Lung (tissue), 13 donors: ENCODE data around the gene SLC2A14. TPM values are rescaled to one million over a fixed set of nuclear protein-coding genes. Genes with fewer than 3 reads are reported as not detected.

Source experiments
- ATAC-seq: fragments of 200-7000 bp; cut with Tn5 transposase; one replicate; pipeline ENCODE4 v1.9.1; 2020; ENCODE audit warnings: moderate number of reproducible peaks; ENCODE audit not compliant: insufficient read depth, low FRiP score
- DNase-seq, 3 donors: peaks; one replicate each; pipeline ENCODE4 v3.0.0-alpha.2; 2013 to 2017
- H3K27ac ChIP-seq, 2 donors: one replicate each; pipeline ENCODE4 v1.5.1; 2013; ENCODE audit warnings: mild to moderate bottlenecking in 2 of 2, moderate library complexity in 2 of 2, control low read depth in 1 of 2, inconsistent platforms in 1 of 2, low read depth in 1 of 2, low read length in 1 of 2
- H3K27me3 ChIP-seq, 3 donors: one replicate each; pipeline ENCODE4 v1.5.1; 2013; ENCODE audit warnings: low read length in 2 of 3; ENCODE audit not compliant: control insufficient read depth in 3 of 3, insufficient read depth in 3 of 3
- H3K36me3 ChIP-seq, 4 donors: one replicate each; pipeline ENCODE4 v1.5.1; 2013; ENCODE audit warnings: low read length in 4 of 4, mild to moderate bottlenecking in 1 of 4, moderate library complexity in 1 of 4; ENCODE audit not compliant: control insufficient read depth in 4 of 4, insufficient read depth in 4 of 4
- H3K4me1 ChIP-seq, 5 donors: one replicate each; pipeline ENCODE4 v1.5.1; 2013; ENCODE audit warnings: low read length in 5 of 5, mild to moderate bottlenecking in 2 of 5, moderate library complexity in 1 of 5; ENCODE audit not compliant: control insufficient read depth in 5 of 5, insufficient read depth in 5 of 5
- H3K4me3 ChIP-seq: one replicate; pipeline ENCODE4 v1.5.1; 2013; ENCODE audit warnings: mild to moderate bottlenecking, control low read depth, moderate library complexity
- H3K9ac ChIP-seq, 2 donors: one replicate each; pipeline ENCODE4 v1.5.1; 2013; ENCODE audit warnings: low read length in 2 of 2, control low read depth in 1 of 2; ENCODE audit not compliant: insufficient read depth in 1 of 2
- H3K9me3 ChIP-seq, 4 donors: one replicate each; pipeline ENCODE4 v1.5.1; 2013; ENCODE audit warnings: low read length in 3 of 4, mild to moderate bottlenecking in 1 of 4, moderate library complexity in 1 of 4; ENCODE audit not compliant: control insufficient read depth in 4 of 4, insufficient read depth in 3 of 4
- CTCF ChIP-seq: IDR thresholded peaks from 2 replicates; pipeline ENCODE4 v1.5.1; 2012; ENCODE audit warnings: mild to moderate bottlenecking; ENCODE audit errors: control extremely low read depth, extremely low read depth
- WGBS, 2 donors: extraction: QIAGEN DNeasy Blood & Tissue Kit; methylation state at CpG; one replicate each; pipeline ENCODE4 v1.1.7; 2013; 5-methylcytosine and 5-hydroxymethylcytosine counted together
- polyA plus RNA-seq, 2 donors: library from polyadenylated mRNA; stranded (reverse); fragments of 200-250 nt; gene quantifications; one replicate each; pipeline ENCODE4 v1.2.1, GENCODE V29; 2013
- small RNA-seq: library from RNA; depleted of rRNA; stranded (forward); fragments of <200 nt; gene quantifications from one replicate; pipeline ENCODE3, GENCODE V24; 2014; ENCODE audit warnings: low replicate concordance
- total RNA-seq, 2 donors: library from RNA; depleted of rRNA in 1 of 2; stranded (reverse); fragments of >200 nt in 1 of 2; gene quantifications; one replicate each; pipeline ENCODE4 v1.2.1, GENCODE V29; 2014 to 2021
- donor health status: control.
- donor health status: control.
- donor health status: Bipolar disorder and iron deficiency.
- donor health status: healthy.
- donor health status: DM: yes; HTN: yes; CAD: no.

Gene SLC2A14
- total and polyA plus RNA-seq, 4 donors: 0.12 to 0.17 TPM; not detected in 2

DNA sequence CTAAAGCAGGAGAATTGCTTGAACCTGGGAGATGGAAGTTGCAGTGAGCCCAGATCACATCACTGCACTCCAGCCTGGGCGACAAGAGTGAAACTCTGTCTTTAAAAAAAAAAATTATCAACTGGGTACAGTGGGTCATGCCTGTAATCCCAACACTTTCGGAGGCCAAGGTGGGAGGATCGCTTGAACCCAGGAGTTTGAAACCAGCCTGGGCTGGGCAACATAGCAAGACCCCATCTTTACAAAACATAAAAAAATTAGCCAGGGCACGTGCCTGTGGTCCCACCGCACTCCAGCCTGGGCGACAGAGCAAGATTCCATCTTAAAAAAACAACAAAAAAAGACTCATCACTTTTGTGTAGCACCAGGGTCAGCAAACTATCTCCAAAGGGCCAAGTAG is 90.7 kb downstream of the SLC2A14 start:
- H3K9ac ChIP-seq: no peak overlapping the region
- no peak for DNase-seq
- WGBS, 2 donors: 90 to 95% methylated on average over 6 of the region's 6 CpGs
- no peak for ATAC-seq
- H3K9me3 ChIP-seq: no peaks in the 10 kb centered on the region
- H3K4me3 ChIP-seq: no peak overlapping the region
- no peaks in the 10 kb centered on the region for H3K4me1 ChIP-seq
- TF ChIP-seq CTCF: no peak
- peaks cover 0 to 3% (median 0%) of the 10 kb centered on the region in 3 donors for H3K27me3 ChIP-seq
- H3K36me3 ChIP-seq: no peaks in the 10 kb centered on the region
- no peak overlapping the region for H3K27ac ChIP-seq

GRCh38 chr12:7781274-7781673 is 91.4 kb downstream of the SLC2A14 start:
- no peak overlapping the region for H3K4me3 ChIP-seq
- no peak for TF ChIP-seq CTCF
- no peak overlapping the region for H3K9ac ChIP-seq
- H3K27ac ChIP-seq: no peak overlapping the region
- H3K36me3 ChIP-seq: no peaks in the 10 kb centered on the region
- no peaks in the 10 kb centered on the region for H3K9me3 ChIP-seq
- ATAC-seq (no peak), DNase-seq (no peak)
- 65 to 84% methylated on average over 3 of the region's 3 CpGs for WGBS, 2 donors
- H3K4me1 ChIP-seq: no peaks in the 10 kb centered on the region
- no peaks in the 10 kb centered on the region for H3K27me3 ChIP-seq

DNA sequence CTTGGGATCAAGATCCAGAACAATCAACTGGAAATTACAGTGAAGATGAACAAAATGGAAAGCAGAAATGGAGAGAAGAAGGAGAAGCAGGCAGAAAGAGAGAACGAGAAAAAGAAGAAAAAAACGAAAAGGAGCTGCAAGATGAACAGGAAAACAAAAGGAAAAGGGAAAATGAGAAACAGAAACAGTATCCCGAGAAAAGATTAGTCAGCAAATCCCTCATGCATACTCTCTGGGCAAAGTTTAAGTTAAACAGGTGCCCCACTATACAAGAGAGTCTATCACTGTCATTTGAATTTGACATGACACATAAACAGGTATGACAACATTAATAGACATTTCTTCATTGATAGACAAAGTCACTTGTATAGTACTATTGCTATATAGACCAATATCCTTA is 102.7 kb downstream of the SLC2A14 start:
- WGBS, 2 donors: 66 to 70% methylated on average over 3 of the region's 3 CpGs
- no peaks in the 10 kb centered on the region for H3K27me3 ChIP-seq
- no peak overlapping the region for H3K4me3 ChIP-seq
- TF ChIP-seq CTCF: no peak
- no peak overlapping the region for H3K27ac ChIP-seq
- H3K36me3 ChIP-seq: no peaks in the 10 kb centered on the region
- no peak overlapping the region for H3K9ac ChIP-seq
- ATAC-seq (no peak), DNase-seq (no peak)
- no peaks in the 10 kb centered on the region for H3K4me1 ChIP-seq
- no peaks in the 10 kb centered on the region for H3K9me3 ChIP-seq

Small RNAs within 50 kb of the gene (small RNA-seq; reads per million reads assigned to genes)
- not detected for gene RF00019

Other genes starting within 250 kb of the SLC2A14 start
- gene APOBEC1, start 207.0 kb downstream of the SLC2A14 start, total RNA-seq: not detected
- gene APOBEC1, start 207.0 kb downstream of the SLC2A14 start, polyA plus RNA-seq: not detected
- not detected for gene GDF3, start 177.1 kb downstream of the SLC2A14 start, total RNA-seq
- gene GDF3, start 177.1 kb downstream of the SLC2A14 start, polyA plus RNA-seq: under 1 TPM; 0.02 to 0.35 TPM
- not detected for gene DPPA3, start 161.5 kb downstream of the SLC2A14 start, total RNA-seq
- not detected for gene DPPA3, start 161.5 kb downstream of the SLC2A14 start, polyA plus RNA-seq
- under 1 TPM in 1 of 2 donors, not detected in 1; 0.60 TPM for gene CLEC4C, start 125.5 kb downstream of the SLC2A14 start, total RNA-seq
- gene CLEC4C, start 125.5 kb downstream of the SLC2A14 start, polyA plus RNA-seq: under 1 TPM in 1 of 2 donors, not detected in 1; 0.08 TPM
- gene NANOGNB, start 107.7 kb downstream of the SLC2A14 start, total RNA-seq: not detected
- gene NANOGNB, start 107.7 kb downstream of the SLC2A14 start, polyA plus RNA-seq: not detected
- under 1 TPM; 0.23 to 0.49 TPM for gene NANOG, start 83.5 kb downstream of the SLC2A14 start, total RNA-seq
- not detected for gene NANOG, start 83.5 kb downstream of the SLC2A14 start, polyA plus RNA-seq
- 100 to 1,000 TPM; 112 to 435 TPM for gene SLC2A3, start 63.3 kb upstream of the SLC2A14 start, total RNA-seq
- 100 to 1,000 TPM in 1 of 2 donors, 10 to 100 TPM in 1; 13.4 to 140 TPM for gene SLC2A3, start 63.3 kb upstream of the SLC2A14 start, polyA plus RNA-seq
- gene FOXJ2, start 159.8 kb upstream of the SLC2A14 start, total RNA-seq: 10 to 100 TPM; 14.3 to 16.7 TPM
- 1 to 10 TPM; 8.3 to 9.4 TPM for gene FOXJ2, start 159.8 kb upstream of the SLC2A14 start, polyA plus RNA-seq
- gene C3AR1, start 193.4 kb upstream of the SLC2A14 start, total RNA-seq: 10 to 100 TPM; 10.3 to 42.2 TPM
- gene C3AR1, start 193.4 kb upstream of the SLC2A14 start, polyA plus RNA-seq: 100 to 1,000 TPM in 1 of 2 donors, 1 to 10 TPM in 1; 6.9 to 209 TPM
- gene NECAP1, start 209.4 kb upstream of the SLC2A14 start, total RNA-seq: 10 to 100 TPM; 39.5 to 44.3 TPM
- 10 to 100 TPM; 25.5 to 28.9 TPM for gene NECAP1, start 209.4 kb upstream of the SLC2A14 start, polyA plus RNA-seq